Activated gamma-delta T cell treated with anti-CD3 and anti-CD28 coated beads, Interleukin-2, amount 50 U/mL, for 16 hours (primary cell): ENCODE measurements around the gene PRMT7.

Experiments used
- DNase-seq: peaks from one replicate; pipeline ENCODE4 v3.0.0-alpha.2; 2020; ENCODE audit warnings: low read depth

The PRMT7 gene

GRCh38 chr16:68306633-68307032 lies 4.2 kb upstream of the PRMT7 start:
- DNase-seq: no peak

- DNase-seq: no peak
These were observed 1.0 kb upstream of the PRMT7 start for GRCh38 chr16:68309799-68310198.

GRCh38 chr16:68310437-68310773 lies 414 bp upstream of the PRMT7 start:
- no peak for DNase-seq

- no peak for DNase-seq
These were observed 2.3 kb downstream of the PRMT7 start for GRCh38 chr16:68313116-68313515.

DNA sequence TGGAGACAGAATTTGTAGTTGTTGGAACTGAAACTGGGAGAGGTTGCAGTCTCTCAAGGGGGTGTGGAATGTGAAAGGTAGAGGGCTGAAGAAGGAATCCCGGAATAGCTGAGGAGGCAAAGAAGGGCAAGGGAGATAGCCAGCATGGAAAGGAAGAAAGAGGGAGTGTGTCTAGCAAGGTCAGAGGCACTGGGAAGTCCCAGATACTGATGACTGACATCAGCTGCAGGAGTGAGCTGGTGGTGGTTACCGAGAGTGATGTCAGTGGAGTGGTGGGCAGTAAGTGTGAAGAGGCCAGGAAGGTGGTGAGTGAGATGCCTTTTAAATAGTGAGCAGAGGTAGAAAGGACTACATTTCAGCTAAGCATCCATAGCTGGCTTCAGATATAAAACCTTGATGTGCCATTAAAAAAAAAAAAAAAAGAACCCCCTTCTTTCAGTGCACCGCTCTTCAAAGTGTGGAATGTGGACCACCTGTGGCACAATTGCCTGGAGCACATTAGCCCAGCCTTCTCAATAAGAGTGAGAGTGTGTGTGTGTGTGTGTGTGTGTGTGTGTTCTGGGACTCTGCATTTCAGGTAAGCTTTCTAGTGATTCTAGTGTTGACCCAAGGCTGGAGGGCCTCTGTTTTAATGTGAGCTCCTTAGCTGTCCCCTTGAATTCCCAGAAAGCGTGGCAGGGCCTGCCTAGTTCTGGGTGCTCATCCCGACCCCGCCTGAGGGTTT lies 8.5 kb downstream of the PRMT7 start:
- peak; percentile 26 for DNase-seq

DNA sequence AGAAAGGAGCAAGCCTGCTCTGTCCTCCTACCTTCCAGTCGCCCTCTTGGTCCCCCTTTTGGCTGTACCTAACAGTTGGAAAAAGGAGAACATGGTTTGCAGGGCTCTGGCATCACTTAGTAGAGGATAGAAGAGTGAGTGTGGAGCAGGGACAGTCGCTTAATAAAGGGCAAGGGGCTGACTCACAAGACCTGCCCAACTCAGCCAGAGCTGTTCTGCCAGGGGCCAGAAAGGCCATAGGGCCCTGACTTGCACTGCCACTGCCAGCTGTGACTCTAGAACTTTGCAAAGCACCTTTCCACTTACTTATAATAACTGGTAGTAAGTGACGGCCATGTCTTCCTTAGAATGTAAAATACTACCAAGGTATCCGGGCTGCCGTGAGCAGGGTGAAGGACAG lies 13.5 kb downstream of the PRMT7 start:
- no peak for DNase-seq

DNA sequence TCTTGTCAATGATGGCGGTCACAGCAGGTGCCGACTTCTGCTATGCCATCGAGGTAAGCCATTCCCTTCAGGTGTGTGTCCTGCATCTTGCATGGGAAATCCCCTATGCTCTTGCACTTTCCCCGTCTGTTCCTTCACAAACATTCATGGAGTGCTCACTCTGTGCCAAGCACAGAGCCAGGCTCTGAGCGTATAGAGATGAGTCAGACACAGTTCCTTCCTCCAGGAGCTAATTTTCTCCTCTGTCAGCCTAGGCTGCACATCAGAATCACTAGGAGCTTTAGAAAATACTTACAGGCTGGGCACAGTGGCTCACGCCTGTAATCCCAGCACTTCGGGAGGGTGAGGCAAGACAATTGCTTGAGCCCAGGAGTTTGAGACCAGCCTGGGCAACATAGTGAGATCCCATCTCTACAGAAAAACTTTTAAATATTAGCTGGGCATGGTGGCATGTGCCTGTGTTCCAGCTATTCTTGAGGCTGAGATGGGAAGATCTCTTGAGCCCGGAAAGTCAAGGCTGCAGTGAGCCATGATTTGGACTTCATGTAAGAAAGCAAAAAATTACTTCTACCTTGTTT lies 14.1 kb downstream of the PRMT7 start:
- no peak for DNase-seq

- peak; percentile 70 for DNase-seq
These were observed 17.5 kb downstream of the PRMT7 start for GRCh38 chr16:68328151-68328859.

DNA sequence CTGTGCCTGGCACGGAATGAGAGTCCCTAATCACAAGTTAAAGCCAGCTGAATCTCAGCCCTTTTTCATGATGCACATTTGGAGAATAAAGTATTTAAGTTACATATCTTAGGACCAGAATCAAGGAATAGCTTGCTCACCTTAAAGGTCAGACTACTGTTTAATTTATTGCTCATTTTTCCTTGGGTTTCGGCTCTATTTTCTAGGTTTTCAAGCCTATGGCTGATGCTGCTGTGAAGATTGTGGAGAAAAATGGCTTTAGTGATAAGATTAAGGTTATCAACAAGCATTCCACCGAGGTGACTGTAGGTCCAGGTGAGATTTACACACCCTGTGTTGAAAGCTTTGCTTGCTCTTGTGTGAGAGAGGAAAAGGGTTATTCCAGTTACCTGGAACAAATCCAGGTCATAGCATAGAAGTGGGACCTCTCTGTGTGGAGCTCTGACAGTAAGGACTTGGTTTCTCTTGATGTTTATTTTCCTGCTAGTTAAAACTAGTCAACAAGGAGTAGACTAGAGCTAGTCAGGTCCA lies 18.1 kb downstream of the PRMT7 start:
- DNase-seq: no peak

GRCh38 chr16:68331879-68332410 lies 21.1 kb downstream of the PRMT7 start:
- no peak for DNase-seq

DNA sequence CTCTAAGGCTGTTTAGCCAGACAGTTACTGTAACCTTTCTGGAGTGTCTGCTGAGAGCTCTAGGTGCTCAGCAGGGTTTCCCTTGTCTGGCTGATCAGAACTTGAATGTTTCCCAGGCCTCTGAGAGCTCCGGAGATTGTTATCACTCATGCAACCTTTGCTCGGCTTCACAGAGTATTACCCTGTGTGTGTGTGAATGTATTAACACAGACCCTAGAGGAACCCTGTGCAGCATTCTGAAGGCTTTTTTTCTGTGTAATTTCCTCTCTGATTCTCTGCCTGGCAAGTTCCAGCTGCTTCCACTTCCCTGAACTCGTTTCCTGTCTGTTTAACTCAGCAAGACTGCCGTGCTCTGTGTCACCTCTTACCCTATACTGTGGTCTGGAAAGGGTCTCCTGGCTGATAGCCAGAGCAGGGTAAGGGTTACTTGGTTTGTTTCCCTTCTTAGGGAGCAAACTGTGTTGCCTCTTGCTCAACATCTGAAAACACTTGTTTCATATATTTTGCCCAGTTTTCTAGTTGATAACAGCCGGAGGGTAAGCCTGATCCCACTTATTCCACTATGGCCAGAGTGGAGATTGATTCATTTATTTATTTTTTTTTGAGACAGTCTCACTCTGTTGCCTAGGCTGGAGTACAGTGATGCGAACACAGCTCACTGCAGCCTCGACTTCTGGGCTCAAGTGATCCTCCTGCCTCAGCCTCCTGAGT lies 21.7 kb downstream of the PRMT7 start:
- no peak for DNase-seq

- DNase-seq: no peak
These were observed 24.4 kb downstream of the PRMT7 start for GRCh38 chr16:68335175-68335574.

- no peak for DNase-seq
These were observed 27.7 kb downstream of the PRMT7 start for GRCh38 chr16:68338326-68339119.

DNA sequence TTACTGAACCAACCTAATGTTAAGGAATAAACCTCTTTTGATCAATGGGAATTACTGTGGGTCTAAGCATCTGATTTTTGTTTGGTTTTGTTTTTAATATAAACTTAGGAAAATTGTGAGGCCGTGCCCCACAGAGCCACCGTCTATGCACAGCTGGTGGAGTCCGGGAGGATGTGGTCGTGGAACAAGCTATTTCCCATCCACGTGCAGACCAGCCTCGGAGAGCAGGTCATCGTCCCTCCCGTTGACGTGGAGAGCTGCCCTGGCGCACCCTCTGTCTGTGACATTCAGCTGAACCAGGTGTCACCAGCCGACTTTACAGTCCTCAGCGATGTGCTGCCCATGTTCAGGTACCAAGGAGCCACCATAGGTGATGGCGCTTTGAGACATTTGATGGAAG lies 28.4 kb downstream of the PRMT7 start:
- DNase-seq: no peak

DNA sequence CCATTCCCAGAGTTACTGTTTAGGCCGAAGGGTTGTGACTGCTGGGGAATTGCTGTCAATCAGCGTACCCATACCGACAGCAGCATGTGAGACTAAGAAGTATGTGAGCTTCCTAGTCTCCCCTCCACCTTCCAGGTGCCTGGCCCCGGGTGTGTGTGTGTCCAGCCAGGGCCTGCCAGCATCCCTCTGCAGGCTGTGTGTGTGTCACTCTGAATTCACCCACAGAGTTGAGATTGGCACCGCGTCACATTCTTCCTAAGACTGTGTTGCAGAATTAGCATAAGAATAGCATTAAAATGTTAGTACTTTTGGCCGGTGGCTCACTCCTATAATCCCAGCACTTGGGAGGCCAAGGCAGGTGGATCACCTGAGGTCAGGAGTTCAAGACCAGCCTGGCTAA lies 31.8 kb downstream of the PRMT7 start:
- no peak for DNase-seq

GRCh38 chr16:68343137-68343536 lies 32.3 kb downstream of the PRMT7 start:
- no peak for DNase-seq

- no peak for DNase-seq
These were observed 33.4 kb downstream of the PRMT7 start for GRCh38 chr16:68344252-68344651.

GRCh38 chr16:68345351-68345810 lies 34.6 kb downstream of the PRMT7 start:
- DNase-seq: no peak

DNA sequence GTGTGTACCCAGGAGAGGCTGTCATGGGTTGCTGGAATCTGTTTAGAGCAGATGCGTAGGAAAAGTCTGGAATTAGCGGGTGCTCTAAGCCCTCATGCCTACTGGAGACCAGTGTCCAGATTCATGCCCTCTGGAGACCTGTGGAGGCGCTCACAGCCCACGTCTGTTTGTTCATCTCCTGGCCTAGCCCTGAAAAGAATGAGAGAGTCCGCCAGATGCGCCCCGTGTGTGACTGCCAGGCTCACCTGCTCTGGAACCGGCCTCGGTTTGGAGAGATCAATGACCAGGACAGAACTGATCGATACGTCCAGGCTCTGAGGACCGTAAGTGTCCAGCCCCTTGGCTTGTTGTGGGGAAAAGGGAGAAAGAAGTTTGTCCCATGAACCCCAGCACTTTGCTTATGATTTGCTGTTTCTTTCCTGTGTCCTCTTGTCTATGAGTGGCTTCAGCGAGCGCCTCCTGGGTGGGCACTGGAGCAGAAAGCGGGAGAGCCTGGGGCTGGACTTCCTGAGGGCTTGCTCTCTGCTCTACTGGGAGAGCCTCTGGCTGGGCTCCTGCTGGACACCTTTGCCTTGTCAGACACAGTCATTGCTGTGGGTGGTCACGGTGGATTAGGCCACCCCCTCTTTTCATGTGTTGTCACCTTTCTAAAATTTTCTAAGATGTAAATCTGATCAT lies 35.3 kb downstream of the PRMT7 start:
- no peak for DNase-seq

- no peak for DNase-seq
These were observed 36.2 kb downstream of the PRMT7 start for GRCh38 chr16:68346892-68347480.
